D721Med (cell line): ENCODE measurements around the gene STYXL1.

Experiments used
- DNase-seq: peaks from one replicate; pipeline ENCODE4 v3.0.0; 2011; ENCODE audit warnings: low spot score; ENCODE audit not compliant: insufficient read length
- FAIRE-seq: peaks from 2 replicates; lab custom pipeline; 2011; peaks lifted over from hg19 to GRCh38; lab: Jason Lieb, UNC
- TF ChIP-seq, protein P1 (sequence below): IDR thresholded peaks from 2 replicates; pipeline ENCODE4 v1.5.1; 2012; ENCODE audit warnings: mild to moderate bottlenecking, control low read depth; ENCODE audit not compliant: insufficient read depth; ENCODE audit errors: missing control alignments

Gene STYXL1

GRCh38 chr7:75966190-75966961 lies 81.4 kb downstream of the STYXL1 start:
- TF ChIP-seq, protein P1, sequence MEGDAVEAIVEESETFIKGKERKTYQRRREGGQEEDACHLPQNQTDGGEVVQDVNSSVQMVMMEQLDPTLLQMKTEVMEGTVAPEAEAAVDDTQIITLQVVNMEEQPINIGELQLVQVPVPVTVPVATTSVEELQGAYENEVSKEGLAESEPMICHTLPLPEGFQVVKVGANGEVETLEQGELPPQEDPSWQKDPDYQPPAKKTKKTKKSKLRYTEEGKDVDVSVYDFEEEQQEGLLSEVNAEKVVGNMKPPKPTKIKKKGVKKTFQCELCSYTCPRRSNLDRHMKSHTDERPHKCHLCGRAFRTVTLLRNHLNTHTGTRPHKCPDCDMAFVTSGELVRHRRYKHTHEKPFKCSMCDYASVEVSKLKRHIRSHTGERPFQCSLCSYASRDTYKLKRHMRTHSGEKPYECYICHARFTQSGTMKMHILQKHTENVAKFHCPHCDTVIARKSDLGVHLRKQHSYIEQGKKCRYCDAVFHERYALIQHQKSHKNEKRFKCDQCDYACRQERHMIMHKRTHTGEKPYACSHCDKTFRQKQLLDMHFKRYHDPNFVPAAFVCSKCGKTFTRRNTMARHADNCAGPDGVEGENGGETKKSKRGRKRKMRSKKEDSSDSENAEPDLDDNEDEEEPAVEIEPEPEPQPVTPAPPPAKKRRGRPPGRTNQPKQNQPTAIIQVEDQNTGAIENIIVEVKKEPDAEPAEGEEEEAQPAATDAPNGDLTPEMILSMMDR = no peak
- no peak for FAIRE-seq
- no peak for DNase-seq

DNA sequence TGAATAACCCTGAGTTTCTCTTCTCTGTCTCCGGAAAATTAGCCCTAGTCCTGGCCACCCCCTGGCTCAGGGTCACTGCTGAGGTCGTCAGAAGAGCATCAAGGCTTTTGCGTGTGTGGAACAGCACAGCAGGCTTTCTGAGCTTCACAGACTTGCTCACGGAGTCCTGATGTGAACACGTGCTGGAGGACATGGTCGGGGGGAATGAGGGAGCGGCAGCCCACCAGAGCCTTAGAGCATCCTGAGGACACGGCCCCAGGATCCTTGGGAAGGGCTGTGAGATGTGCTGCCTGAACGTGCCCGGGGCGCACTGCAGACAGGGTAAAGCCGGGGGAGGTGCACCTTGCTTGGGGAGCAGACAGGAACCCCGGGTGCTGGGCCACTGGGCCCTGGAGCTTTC lies 82.2 kb downstream of the STYXL1 start:
- FAIRE-seq (no peak), DNase-seq (no peak)
- TF ChIP-seq, protein P1 = no peak

DNA sequence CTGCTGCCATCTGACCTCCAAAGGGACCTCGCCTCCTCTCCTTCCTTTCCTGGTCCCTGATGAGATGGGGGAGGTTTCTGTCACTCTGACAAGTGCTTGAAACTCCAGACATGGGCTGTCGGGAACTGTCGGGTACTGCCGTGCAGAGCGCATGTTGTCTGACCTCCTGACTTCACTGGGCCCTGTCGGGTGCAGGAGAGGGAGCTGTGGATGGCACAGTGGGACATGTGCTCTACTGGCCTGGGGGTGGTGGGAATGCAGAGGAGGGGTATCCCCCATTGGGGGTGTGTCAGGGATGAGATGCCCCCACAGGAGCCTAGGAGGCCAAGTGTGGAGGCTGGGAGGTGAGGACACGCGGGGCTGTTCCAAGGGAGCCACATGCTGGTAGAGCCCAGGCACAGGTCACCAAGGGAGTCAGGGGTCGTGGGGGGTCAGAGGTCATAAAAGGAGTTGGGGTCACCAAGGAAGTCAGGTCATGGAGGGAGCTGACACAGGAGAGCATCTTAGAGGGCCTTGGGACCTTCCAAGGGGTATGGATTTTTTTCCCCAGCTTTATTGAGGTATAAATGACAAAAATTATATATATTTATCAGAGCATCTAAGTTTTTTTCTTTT lies 84.3 kb downstream of the STYXL1 start:
- FAIRE-seq (no peak), DNase-seq (no peak)
- TF ChIP-seq, protein P1 = no peak

DNA sequence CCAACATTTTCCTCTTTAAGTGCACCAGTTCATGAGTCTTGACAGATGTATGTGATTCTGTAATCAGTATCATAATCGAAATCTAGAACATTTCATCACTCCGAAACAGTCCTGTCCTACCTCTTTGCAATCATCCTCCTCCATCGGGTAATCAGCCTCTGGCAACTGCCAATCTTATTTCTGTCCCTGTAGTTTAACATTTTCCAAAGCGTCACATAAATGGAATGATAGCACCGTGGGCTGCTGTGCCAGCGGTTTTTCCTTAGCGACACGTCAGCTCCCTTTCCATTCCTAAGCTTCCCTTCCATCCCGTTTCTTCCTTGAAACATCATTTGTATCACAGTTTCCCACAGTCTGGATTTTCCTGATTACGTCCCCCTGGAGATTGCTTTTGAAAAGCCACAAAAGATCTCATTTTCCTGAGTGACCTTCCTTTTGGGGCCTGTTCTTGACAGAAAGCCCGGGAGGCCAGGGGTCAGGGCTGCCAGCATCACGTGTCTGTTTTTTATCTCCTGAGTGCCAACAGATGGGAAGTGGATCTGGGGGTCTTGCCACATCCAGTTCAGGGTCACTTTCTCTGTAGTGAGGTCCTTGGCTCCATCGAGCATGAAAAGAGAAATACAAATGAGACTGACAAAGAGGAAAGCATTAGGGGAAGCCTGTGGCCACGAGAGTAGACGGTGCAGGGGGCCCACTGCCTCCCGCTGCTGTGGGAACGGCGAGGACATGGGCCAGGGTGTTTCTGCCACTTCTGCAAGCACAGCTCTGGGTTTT lies 85.0 kb downstream of the STYXL1 start:
- DNase-seq (no peak), FAIRE-seq (no peak)
- TF ChIP-seq, protein P1 = no peak

DNA sequence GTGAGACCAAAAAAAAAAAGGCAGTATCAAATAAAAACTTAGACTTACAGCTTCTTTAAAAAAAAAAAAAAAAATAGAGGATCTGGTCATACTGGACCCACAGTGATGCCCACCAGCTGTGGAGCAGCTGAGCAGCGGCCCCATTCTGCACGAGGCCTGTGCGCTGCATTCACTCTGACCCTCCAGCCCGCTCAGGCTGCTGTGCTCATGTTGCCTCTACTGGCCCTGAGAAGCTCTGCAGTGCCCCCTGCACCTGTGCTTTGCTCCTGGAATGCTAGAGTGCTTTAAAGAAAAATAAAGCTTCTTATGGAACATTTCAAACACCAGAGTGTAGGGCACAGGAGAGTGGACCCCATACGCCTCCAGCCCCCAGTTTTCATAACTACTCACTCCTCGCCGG lies 86.6 kb downstream of the STYXL1 start:
- TF ChIP-seq, protein P1 = no peak
- DNase-seq (no peak), FAIRE-seq (no peak)

DNA sequence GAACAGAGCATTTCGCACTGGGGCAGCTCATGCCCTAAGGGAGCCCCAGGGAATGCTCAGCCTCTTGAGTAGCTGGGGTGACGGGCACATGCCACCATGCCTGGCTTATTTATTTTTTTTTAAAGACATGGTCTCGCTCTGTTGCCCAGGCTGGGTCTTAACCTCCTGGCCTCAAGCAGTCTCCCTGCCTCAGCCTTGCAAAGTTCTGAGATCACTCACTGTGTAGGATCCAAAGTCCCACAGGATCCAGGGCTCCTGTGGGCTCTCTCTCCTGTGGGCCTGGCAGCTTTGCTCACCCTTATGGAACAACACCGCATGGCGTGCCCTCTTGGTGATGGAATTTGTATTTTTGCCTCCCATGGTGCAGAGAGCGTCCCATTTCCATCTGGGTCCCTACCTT lies 87.4 kb downstream of the STYXL1 start:
- DNase-seq (no peak), FAIRE-seq (no peak)
- TF ChIP-seq, protein P1 = no peak
